Myometrial cell (primary cell): Measurements from ENCODE around the gene SCUBE3. TPM values are rescaled to one million over a fixed set of nuclear protein-coding genes. Genes with fewer than 3 reads are reported as not detected.

Experiments used
- total RNA-seq: library from RNA; depleted of rRNA; stranded (reverse); fragments of >200 nt; gene quantifications from 2 replicates; pipeline ENCODE4 v1.2.3, GENCODE V29; 2015

SCUBE3 gene
- 35.5 and 37.9 TPM in 2 replicates for total RNA-seq

DNA sequence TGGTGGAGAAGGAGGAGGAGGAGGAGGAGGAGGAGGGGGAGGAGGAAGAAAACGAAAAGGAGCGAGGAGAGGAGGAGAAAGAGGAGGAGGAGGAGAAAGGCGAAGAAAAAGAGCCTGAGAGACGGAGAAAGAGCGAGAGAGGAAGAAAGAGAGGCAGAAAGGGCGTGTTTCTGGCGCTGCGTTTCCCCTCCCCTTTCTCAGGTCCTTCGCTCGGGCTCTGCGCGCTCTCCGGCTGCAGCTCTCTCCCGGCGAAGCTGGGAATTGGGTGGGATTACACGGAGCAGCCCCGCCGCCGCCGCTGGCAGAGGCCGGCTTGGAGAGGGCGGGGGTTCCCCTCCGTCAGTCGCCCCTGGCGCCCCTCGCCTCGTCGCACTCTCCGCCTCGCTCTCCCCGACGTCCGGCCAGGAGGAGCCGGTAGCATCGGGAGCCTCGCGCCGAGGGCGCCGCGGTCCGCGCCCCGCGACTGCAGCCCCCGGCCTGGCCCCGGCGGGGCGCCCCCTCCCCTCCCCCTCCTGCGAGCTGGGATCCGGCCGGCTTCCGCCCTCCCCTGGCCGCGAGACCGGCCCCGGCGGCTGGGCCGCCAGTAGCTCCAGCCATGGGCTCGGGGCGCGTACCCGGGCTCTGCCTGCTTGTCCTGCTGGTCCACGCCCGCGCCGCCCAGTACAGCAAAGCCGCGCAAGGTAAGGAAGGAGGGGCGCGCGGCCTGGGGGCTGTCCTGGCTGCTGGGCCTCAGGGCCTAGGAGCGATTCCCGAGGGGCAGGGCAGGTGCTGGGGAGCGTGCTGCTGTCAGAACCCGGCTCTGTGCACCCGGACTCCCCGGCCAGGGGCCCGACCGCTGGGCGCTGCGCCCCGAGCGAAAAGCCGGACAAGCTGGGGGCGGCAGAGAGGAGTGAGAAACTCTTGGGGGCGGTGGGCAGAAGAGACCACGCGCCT lies at the start of gene SCUBE3:
SCUBE3 (plus strand) TSS at position 133 of the 933 bp plus-strand sequence; CDS start at position 596, 463 bp downstream.

DNA sequence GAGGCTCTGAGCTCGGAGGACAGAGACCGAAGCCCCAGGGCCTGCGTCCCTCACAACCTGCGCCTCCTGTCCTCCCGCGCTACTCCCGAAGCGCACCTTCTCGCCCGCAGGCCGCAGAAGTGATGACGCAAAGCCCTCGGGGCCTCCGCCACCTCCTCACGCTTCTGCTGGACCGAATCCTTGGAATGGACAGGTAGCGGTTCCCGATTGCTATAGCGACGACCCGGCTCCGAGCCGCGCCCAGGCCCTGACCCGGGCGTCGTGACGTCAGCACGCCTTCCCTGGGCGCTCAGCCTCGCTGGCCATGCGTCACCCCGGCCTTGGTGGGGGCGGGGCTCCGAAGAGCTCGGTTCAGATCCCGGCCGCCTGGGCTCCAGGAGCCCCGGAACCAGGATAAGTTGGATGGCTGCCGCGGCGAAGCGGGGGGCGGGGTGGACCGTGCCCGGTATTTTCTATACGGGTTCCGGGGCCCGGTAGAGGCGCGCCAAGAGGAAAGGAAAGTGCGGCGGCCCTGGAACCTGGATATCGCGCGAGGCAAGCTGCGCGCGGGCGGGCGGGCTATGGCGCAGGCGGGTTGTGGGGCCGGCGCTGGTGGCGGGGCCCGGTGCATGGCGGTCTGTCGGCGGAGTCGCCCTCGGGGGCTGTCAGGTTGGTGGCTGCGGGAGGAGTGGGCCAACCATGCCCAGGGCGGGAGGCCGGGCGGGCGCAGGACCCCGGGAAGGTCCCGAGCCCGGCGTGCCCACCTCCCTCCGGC lies 45.6 kb downstream of the SCUBE3 start, which contains the start of gene ZNF76:
ZNF76 (plus strand) TSS at position 542 of the 754 bp plus-strand sequence. CDS start 21,417 bp downstream, outside the sequence.

DNA sequence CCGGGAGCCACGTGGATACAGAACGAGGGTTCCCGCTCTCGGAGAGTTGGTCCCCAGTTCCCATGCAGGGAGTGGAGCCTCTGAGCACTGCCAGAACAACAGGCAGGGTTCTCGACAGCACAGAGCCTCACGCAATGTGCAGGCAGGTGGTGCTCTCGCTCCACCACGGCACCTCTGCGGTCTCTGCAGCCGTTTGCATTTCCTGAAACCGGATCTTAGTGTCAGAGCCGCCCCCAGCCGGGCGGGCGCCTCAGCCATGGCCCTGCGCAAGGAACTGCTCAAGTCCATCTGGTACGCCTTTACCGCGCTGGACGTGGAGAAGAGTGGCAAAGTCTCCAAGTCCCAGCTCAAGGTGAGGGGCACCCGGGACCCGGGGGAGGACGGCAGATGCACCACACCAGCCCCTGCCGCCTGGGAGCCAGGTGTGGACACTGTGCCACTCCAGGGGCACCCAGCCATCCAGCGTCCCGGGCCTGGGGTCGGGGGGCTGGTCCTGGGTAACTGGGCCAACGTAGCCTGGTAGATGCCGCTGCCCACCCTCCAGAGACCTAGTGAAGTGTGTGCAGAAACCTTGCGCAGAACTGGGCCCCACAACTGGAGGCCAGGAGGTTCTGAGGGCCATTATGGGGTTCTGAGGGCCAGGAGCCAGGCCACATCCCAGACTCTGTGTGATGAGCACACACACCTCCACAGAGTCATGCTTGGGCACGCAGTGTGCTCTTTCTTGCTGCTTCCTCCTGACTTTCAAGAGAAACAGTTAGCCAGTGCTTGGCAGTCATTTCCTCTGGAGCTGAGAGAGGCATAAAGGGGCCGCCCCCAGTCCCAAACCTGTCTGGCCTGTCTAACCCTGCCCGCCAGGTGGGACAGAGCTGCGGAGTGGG lies 84.1 kb downstream of the SCUBE3 start, which contains the start of gene DEF6:
DEF6 (plus strand) TSS at position 218 of the 881 bp plus-strand sequence; CDS start at position 257, 39 bp downstream.

Other genes starting within 250 kb of the SCUBE3 start
- gene TCP11, start 72.6 kb upstream of the SCUBE3 start, total RNA-seq = 2.3 and 2.6 TPM in 2 replicates
- 8.6 and 13.3 TPM in 2 replicates for gene ZNF76, start 45.8 kb downstream of the SCUBE3 start, total RNA-seq
- gene DEF6, start 83.9 kb downstream of the SCUBE3 start, total RNA-seq = 4.6 and 6.0 TPM in 2 replicates
- gene PPARD, start 128.6 kb downstream of the SCUBE3 start, total RNA-seq = 26.1 and 27.7 TPM in 2 replicates
- gene FANCE, start 238.4 kb downstream of the SCUBE3 start, total RNA-seq = 8.9 and 10.4 TPM in 2 replicates